NCI-H82 treated with DMSO at 0.1 percent for 48 hours (cell line): ENCODE data around the gene HK1.
"Not testable (repeated sequence)": the region's sequence is repeated elsewhere in the genome, so short reads cannot be mapped to it uniquely, and the experiment has no call there.

Experiments
- DNase-seq: peaks from one replicate; lab custom pipeline; 2025; ENCODE audit not compliant: unreplicated experiment; lab: John Stamatoyannopoulos, UW

The HK1 gene

GRCh38 chr10:69278446-69278963 lies at the start of gene HK1:
Gene HK1, plus strand, starts transcription at chr10:69278496.
- no peak for DNase-seq

DNA sequence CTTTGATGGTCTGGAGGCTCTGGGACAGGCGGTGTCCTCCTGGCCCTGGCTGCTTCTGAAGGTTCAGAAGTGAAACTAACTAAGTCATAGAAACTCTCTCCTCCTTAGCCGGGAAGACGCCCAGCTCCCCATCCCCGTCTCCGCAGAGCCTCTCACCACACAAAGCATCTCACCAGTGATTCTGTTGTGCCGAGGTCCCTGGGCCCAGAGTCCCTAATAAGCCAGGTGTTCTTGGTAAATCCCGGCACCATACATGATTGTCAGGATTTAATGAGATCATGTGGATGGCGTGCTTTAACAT lies 48.7 kb upstream of the HK1 start:
- DNase-seq = no peak

- no peak for DNase-seq
Observed at GRCh38 chr10:69230128-69230527, 48.2 kb upstream of the HK1 start.

DNA sequence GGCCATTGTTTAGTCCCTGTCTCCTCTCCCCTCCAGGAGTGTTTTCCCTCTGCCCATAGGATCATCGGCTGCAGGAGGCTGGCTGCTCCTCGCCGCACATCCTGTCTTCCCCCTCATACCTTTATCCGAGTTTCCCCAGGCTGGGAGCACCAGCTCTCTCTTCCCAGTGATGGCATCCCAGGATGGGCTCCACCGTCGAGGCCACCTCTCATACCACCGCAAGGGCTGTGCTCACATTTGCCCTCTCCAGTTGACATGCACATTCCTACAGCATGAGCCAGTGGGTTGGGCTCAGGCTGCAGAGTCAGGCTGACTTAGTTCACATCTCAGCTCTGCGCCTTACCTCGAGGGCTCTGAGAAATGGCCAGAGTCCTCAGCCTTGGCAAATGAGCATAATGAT lies 46.0 kb upstream of the HK1 start:
- no peak for DNase-seq

- DNase-seq = no peak
Observed at GRCh38 chr10:69232736-69233480, 45.4 kb upstream of the HK1 start.

DNA sequence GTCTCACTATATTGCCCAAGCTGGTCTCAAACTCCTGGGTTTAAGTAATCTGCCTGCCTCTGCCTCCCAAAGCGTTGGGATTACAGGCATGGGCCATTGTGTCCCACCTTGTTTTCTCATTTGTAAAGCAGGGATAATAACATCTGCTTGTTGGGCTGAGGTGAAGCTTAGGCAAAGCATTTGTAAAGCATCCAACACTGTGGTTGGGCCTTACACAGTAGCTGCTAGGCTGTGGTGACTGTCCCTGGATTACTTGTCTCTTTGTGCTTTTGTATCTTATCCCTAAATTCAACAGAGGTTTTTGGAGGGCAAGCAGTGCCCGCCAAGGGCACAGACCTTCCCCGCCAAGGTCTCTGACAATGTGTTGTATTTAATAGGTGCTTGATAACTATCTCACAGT lies 43.8 kb upstream of the HK1 start:
- no peak for DNase-seq

- peak; percentile 69 for DNase-seq
Observed at GRCh38 chr10:69237528-69238159, 40.7 kb upstream of the HK1 start.

DNA sequence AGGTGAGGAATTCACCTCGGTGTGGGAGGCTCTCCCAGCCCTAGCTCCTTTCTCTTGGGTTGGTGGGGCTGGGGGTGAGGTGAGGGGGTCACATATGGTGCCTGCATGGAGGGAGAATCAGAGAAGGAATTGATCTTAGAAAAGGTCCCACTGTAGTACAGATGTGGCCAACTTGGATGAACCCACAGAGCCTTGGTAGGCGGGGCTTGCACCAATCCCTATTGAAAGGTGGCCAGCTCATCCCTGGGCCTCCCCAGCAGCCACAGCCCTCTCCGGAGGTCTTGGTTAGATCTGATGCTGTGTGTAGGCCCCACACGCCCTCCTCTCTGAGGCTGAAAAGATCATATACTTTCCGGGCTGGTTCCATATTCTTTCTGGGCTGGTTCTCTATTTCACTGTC lies 39.2 kb upstream of the HK1 start:
- DNase-seq = no peak

GRCh38 chr10:69239816-69240434 lies 38.4 kb upstream of the HK1 start:
- no peak for DNase-seq

DNA sequence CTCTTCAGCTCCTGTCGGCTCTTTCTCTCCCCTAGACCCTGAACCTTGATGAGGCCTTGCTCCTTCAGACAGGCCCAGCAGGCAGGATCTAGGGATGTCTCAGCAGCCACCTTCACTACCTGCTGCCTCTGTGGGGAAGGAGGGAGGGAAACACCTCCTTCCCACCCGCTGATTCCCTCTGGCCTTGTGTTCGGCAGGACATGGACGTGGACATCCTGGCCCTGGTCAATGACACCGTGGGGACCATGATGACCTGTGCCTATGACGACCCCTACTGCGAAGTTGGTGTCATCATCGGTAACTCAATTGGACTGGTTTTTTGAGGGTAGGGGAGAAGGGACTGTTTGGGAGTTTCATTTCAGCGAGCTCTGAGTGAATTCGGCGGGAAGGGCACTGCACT lies 37.8 kb upstream of the HK1 start:
- DNase-seq = no peak

DNA sequence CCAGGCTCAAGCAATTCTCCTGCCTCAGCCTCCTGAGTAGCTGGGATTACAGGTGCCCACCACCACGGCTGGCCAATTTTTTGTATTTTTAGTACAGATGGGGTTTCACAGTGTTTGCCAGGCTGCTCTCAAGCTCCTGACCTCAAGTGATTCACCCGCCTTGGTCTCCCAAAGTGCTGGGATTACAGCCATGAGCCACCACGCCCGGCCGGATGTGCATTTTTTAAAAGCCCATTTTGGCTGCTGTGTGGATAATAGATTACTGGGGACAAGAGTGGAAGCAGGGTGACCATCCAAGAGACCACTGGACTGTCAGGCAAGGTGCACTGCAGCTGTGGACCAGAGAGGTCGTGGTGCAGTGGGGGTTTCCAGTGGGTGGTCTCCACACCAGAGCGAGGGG lies 36.7 kb upstream of the HK1 start:
- no peak for DNase-seq

DNA sequence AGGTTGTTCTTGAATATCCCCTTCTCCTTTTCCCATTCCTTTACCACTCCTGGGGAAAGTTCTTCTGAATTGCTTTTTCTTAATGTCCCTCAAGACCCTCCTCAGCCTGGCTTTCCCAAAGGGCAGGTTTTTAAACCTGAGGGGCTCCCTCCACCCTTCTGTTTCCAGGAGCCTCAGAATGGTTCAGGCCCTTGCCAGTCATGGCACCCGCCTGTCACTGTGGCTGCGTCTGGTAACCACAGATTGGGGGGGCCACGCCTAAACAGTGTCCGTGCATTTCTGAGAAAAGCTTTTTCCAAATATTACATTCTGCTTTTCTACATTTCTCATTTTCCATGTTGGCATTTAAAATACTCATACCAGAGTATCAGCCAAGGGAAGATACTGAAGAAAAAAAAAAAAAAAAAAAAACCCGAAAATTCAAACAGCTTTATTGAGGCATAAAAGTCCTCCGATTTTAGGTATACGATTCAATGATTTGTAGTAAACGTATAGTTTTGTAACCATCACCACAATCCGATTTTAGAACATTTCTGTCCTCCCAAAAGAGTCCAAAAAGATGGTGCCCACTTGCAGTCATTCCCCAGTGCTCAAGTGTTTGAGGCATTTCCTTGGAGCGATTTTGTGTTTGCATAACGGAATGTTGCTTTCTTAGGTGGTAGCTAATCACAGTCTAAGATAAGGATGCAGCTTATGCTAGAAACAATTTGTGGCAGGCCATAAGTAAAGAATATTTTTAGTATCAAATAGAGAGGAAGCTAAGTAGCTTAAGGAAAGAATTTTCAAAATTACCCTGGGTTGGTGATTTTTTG lies 36.0 kb upstream of the HK1 start:
- no peak for DNase-seq

DNA sequence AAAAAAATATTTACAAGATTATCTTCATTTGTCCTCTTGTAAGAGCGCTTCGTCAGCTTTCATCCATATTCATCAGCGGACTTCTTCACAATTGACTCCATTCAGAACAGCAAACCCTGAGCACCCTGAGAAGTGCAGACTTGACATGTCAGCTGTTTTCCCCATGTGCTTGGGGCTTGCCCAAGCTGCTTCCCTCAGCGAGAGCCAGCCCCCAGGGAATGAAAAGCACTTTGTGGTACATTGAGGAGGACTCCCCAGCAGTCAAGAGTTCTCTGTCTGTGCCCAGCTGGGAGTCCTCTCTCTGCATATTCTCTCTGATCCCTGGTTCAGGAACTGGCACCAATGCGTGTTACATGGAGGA lies 35.5 kb upstream of the HK1 start:
- DNase-seq = no peak

DNA sequence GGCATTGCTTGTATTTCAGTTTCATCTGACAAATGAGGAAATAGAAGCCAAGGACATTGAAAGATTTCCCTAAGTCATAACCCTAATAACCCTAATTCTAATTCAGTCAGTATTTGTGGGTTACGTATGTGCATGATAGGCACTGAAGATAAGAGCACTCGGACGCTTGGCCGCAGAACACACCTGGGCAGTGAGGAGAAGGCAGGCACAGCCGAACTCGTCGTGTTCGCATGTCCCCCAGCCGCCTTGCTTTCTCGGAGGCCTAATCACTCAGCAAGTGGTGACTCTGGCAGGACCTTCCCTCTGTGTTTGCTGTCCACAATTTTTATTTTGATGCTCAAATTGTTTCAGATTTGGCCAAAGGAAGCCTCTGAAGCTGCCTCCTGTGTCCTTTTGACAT lies 34.5 kb upstream of the HK1 start:
- DNase-seq = no peak

- no peak for DNase-seq
Observed at GRCh38 chr10:69246036-69246435, 32.3 kb upstream of the HK1 start.

- DNase-seq = no peak
Observed at GRCh38 chr10:69246581-69247312, 31.5 kb upstream of the HK1 start.

DNA sequence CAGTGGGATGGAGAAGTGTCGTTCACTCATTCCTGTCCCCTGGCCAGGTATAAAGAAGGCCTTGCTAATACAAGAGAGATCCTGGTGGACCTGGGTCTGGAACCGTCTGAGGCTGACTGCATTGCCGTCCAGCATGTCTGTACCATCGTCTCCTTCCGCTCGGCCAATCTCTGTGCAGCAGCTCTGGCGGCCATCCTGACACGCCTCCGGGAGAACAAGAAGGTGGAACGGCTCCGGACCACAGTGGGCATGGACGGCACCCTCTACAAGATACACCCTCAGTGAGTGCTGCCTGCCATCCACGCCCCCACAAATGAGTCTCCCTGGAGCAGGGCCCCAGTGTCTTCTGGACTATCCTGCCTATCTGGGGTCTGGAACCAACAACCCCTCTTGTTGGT lies 31.0 kb upstream of the HK1 start:
- no peak for DNase-seq

DNA sequence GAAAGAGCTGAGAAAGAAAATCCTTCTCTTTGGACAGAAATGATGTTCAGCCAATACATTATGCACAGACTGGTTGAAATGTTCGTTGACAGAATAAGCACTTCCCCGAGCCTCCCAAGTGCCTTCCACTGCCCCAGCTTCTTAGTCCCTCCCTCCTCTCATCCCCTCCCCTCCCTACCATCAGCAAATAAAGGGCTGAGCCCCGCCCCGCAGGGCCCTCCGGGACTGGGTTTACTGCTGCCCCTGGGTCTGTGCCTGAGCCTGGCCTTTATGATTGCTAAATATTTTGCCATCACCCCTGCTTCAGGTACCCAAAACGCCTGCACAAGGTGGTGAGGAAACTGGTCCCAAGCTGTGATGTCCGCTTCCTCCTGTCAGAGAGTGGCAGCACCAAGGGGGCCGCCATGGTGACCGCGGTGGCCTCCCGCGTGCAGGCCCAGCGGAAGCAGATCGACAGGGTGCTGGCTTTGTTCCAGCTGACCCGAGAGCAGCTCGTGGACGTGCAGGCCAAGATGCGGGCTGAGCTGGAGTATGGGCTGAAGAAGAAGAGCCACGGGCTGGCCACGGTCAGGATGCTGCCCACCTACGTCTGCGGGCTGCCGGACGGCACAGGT lies 30.1 kb upstream of the HK1 start:
- no peak for DNase-seq

DNA sequence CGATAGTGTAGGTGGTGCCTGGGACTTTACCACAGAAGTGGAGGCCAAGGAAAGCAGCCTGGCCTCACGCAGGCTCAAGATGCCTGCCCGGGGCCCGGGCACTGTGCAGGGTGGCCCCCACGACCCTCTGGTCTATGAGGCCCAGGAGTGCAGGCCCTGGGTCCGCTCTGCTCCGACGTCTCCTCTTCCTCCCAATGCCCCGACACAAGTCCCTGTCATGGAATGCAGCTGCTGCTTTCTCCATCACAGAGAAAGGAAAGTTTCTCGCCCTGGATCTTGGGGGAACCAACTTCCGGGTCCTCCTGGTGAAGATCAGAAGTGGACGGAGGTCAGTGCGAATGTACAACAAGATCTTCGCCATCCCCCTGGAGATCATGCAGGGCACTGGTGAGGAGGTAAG lies 28.3 kb upstream of the HK1 start:
- DNase-seq = no peak

DNA sequence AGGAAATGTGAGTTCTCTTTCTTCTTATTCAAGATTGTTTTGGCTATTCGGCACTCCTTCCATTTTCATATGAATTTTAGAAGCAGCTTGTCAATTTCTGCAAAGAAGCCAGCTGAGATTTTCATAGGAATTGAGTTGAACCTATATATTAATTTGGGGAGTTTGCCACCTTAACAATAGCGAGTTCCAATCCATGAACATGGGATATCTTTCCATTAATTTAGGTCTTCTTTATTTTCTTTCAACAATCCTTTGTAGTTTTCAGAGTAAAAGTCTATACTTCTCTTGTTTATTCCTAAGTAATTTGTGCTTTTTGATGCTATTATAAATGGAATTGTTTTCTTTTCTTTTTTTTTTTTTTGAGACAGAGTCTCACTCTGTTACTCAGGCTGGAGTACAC lies 26.9 kb upstream of the HK1 start:
- not testable (repeated sequence) for DNase-seq

GRCh38 chr10:69253171-69253570 lies 25.1 kb upstream of the HK1 start:
- DNase-seq = no peak
